Omental fat pad (tissue), 4 donors: ENCODE measurements around the gene ST6GALNAC2. TPM values are rescaled to one million over a fixed set of nuclear protein-coding genes. Genes with fewer than 3 reads are reported as not detected.

Experiments used
- ATAC-seq: fragments of 150-250 bp; one replicate; pipeline ENCODE4 v1.9.1; 2016; ENCODE audit warnings: mild to moderate bottlenecking, moderate library complexity; ENCODE audit not compliant: low FRiP score
- DNase-seq: peaks from one replicate; pipeline ENCODE4 v3.0.0-alpha.2; 2019; ENCODE audit warnings: low spot score
- total RNA-seq, 4 donors: library from RNA; depleted of rRNA; stranded (reverse); fragments of >200 nt; gene quantifications; one replicate each; pipeline ENCODE4 v1.1.0, GENCODE V29; 2016
- TF ChIP-seq, protein P1 (sequence below), 3 donors: fragments of 450-650 bp; IDR thresholded peaks; one replicate each; pipeline ENCODE4 v1.5.1; 2016 to 2017; ENCODE audit warnings: antibody characterized with exemption in 3 of 3, mild to moderate bottlenecking in 3 of 3, moderate library complexity in 2 of 3

The ST6GALNAC2 gene
- total RNA-seq, 4 donors from 2014 or later, result 4.2 to 12.1 (median 9.7) TPM

DNA sequence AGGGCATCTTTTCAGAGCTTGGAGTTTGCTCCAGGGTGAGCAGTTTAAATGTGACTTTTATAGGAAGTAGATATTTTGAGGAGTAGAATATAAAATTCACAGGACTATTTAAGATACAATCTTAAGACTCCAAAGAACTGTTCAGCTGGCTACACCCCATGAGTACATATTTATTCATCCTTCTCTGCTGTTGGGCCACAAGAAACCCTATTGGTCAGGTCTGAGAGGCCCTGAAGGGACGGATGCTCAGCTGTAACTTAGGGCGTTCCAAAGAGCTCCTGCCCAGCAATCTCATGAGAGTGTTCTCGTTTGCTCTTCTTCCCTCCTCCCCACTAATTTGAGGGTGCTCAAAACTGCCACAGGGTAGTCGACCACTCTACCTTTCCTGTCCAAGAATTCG, 7.3 kb downstream of the ST6GALNAC2 start:
- TF ChIP-seq, protein P1, sequence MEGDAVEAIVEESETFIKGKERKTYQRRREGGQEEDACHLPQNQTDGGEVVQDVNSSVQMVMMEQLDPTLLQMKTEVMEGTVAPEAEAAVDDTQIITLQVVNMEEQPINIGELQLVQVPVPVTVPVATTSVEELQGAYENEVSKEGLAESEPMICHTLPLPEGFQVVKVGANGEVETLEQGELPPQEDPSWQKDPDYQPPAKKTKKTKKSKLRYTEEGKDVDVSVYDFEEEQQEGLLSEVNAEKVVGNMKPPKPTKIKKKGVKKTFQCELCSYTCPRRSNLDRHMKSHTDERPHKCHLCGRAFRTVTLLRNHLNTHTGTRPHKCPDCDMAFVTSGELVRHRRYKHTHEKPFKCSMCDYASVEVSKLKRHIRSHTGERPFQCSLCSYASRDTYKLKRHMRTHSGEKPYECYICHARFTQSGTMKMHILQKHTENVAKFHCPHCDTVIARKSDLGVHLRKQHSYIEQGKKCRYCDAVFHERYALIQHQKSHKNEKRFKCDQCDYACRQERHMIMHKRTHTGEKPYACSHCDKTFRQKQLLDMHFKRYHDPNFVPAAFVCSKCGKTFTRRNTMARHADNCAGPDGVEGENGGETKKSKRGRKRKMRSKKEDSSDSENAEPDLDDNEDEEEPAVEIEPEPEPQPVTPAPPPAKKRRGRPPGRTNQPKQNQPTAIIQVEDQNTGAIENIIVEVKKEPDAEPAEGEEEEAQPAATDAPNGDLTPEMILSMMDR (IDR thresholded peaks at IDR 0.05), result no peak
- ATAC-seq (no peak), DNase-seq (no peak)

DNA sequence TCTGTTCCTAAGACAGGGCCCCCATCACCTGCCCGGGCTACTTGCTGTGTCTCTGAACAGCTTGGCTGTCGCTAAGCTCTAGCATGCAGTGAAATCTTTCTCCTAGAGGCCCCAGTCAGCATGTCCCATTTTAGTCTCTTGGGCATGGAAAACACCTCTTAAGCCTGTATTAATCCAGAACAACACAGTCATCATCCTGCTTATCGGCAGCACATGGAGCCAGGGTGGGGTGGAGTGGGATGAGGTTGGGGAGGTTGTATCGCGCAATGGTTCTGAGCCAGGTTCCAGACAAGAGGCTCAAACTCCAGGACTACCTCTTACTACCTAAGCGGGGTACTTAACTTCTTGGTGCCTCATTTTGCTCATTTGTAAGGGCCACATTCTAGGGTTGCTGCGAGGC, 7.8 kb downstream of the ST6GALNAC2 start:
- DNase-seq, result no peak
- no peak for ATAC-seq
- TF ChIP-seq, protein P1 (IDR thresholded peaks at IDR 0.05), result no peak

DNA sequence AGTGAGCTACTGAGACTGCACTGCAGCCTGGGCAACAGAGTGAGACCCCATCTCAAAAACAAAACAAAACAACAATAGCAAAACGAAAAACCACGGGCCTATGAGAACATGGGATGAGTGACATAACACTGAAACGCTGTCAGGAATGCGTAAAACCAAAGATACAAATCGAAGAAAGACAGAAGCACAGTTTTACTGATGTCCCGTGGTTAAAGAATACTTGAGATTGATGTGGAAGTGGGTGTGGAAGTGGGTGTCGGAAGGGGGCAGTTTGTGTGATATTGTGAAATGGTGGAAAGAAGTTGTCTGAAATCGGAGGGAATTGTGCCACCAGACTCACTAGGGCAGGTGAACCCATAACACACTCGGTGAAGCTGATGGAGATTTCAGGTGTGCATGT, 9.5 kb downstream of the ST6GALNAC2 start:
- no peak for DNase-seq
- no peak for ATAC-seq
- TF ChIP-seq, protein P1 (IDR thresholded peaks at IDR 0.05), result no peak

DNA sequence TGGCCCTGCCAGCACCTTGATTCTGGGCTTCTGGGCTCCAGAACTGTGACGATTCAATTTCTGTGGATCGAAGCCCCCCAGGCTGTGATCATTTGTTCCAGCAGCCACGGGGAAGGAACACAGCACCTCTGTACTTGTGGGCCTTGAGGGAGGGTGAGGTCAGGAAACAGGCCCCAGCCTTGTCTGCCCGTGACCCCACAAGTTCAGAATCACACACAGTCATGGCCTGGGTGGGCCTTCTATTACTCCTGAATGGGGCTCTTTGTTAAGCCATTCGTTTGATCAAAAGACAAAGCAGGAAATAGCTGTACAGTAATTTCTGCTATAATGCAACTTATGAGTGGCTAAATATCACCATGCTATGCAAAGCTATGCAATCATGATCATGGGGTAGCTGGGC, 10.1 kb downstream of the ST6GALNAC2 start:
- no peak for DNase-seq
- ATAC-seq, result no peak
- TF ChIP-seq, protein P1 (IDR thresholded peaks at IDR 0.05), result no peak

DNA sequence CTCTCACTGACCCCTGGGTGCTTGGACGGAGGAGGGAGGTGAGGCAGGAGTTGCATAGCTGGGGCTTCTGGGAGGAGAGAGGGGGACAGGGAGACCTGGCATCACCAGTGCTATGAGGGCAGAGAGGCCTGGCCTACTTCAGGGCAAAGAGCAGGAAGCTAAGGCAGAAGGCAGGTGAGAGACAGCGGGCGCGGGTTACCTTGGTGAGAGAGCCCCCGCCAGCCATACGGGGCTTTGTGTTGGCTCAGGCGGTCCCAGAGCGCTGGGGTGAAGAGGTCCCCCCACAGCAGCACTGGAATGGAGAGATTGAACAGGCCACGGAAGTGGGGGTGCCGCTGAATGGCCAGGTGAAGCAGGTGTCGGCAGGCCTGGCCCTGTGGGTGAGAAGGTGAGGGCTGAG, 11.5 kb downstream of the ST6GALNAC2 start:
- TF ChIP-seq, protein P1 (IDR thresholded peaks at IDR 0.05), result no peak

DNA sequence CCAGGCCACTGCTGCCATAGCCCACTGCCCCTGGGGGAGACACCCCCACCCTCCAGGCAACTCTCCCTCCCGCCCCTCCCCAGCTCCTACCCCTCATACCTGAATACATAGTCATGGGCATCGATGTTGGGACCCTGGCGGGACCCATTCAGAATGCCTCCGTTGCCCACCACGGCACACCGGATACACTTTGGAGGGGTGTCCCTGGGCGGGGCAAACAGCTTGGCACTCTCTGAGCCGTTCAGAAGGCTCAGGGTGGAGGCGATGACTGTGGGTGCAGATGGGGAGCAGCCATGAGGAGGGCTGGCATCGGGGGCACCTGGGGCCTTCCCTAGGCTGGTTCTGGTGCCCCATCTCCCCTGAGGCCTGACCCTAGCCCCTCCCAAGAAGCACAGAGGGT, 12.6 kb downstream of the ST6GALNAC2 start:
- no peak for ATAC-seq
- no peak for DNase-seq
- TF ChIP-seq, protein P1 (IDR thresholded peaks at IDR 0.05), result no peak

More for the DNA sequence above, 11.5 kb downstream of the ST6GALNAC2 start:
- DNase-seq (no peak), ATAC-seq (no peak)

DNA sequence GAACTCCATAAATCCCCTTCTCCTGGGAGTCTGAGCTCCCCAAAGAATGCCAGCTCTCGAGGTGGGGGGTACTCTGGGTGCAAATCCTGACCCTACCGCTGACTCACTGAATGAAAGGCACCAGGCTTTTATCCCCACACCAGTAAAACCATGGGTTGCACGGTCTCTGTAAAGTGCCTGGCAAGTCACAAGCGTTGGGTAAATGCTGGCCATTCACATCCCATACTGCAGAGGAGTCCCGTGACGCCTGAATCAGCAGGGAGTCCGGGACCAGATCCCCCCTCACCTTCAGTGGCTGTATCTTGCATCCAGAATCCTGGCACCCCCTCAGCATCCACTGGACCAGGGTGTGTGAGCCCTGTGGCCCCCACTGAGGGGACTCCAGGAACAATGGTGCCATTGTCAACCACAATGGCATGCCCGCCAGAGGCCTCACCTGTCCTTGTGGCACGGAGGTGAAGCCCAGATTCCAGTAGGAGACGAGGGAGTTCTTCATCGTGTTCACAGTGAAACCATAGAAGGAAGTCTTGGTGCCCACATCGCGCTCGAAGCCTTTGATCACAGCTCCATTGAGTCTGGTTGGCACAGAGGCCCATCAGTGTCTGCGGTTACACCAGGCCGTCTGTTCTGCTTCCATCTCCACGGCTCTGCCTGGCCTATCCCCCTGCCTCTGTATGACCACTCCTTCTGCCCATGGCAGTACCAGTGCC, 13.3 kb downstream of the ST6GALNAC2 start:
- TF ChIP-seq, protein P1 (IDR thresholded peaks at IDR 0.05), result no peak
- no peak for DNase-seq
- ATAC-seq, result no peak
